NCI-H748 treated with DMSO at 0.1 percent for 48 hours (cell line): Measurements from ENCODE around the gene TCF21.
A peak's percentile ranks its signal among the peaks of the same experiment; 100 is the strongest.
"Not testable (repeated sequence)": the region's sequence is repeated elsewhere in the genome, so short reads cannot be mapped to it uniquely, and the experiment has no call there.

Experiments used
- DNase-seq: peaks from one replicate; lab custom pipeline; 2025; lab: John Stamatoyannopoulos, UW

Gene TCF21

GRCh38 chr6:133923938-133924593, 35.2 kb downstream of the TCF21 start:
- peak; percentile 86 for DNase-seq

- not testable (repeated sequence) for DNase-seq
These were observed 42.3 kb downstream of the TCF21 start for GRCh38 chr6:133931221-133931620.

GRCh38 chr6:133936352-133936751, 47.4 kb downstream of the TCF21 start:
- not testable (repeated sequence) for DNase-seq

GRCh38 chr6:133937909-133938308, 49.0 kb downstream of the TCF21 start:
- no peak for DNase-seq

- DNase-seq = no peak
These were observed 49.6 kb downstream of the TCF21 start for GRCh38 chr6:133938533-133938932.

- no peak for DNase-seq
These were observed 51.1 kb downstream of the TCF21 start for GRCh38 chr6:133939778-133940667.
